Psoas muscle (tissue), 8 donors: ENCODE results near the gene PRAC2. TPM values are rescaled to one million over a fixed set of nuclear protein-coding genes. Genes with fewer than 3 reads are reported as not detected.

Source experiments
- ATAC-seq, 4 donors: fragments of 200-7000 bp; cut with Tn5 transposase; one replicate each; pipeline ENCODE4 v1.9.1; 2020; ENCODE audit warnings: moderate library complexity in 3 of 4, mild to moderate bottlenecking in 2 of 4
- DNase-seq, 2 donors: peaks; one replicate each; pipeline ENCODE4 v3.0.0-alpha.2; 2020
- H3K27ac ChIP-seq: fragments of 200-600 bp; one replicate; pipeline ENCODE4 v1.8.0; 2022
- H3K27me3 ChIP-seq, 3 donors: fragments of 200-600 bp in 1 of 3; one replicate each; pipeline versions ENCODE4 v1.6.1 to v1.8.0; 2013 to 2022; ENCODE audit warnings: low read length in 2 of 3, mild to moderate bottlenecking in 2 of 3, moderate library complexity in 1 of 3; ENCODE audit not compliant: insufficient read depth in 3 of 3
- H3K36me3 ChIP-seq, 2 donors: fragments of 200-600 bp in 1 of 2; one replicate each; pipeline versions ENCODE4 v1.6.1 to v1.8.0; 2013 to 2022; ENCODE audit warnings: low read depth in 1 of 2, mild to moderate bottlenecking in 1 of 2, moderate library complexity in 1 of 2; ENCODE audit not compliant: insufficient read depth in 1 of 2
- H3K4me1 ChIP-seq: fragments of 200-600 bp; one replicate; pipeline ENCODE4 v1.8.0; 2022
- H3K4me3 ChIP-seq: fragments of 200-600 bp; one replicate; pipeline ENCODE4 v1.8.0; 2022; ENCODE audit warnings: mild to moderate bottlenecking
- H3K9me3 ChIP-seq: fragments of 200-600 bp; one replicate; pipeline ENCODE4 v1.8.0; 2022
- CTCF ChIP-seq: fragments of 200-600 bp; IDR thresholded peaks from one replicate; pipeline ENCODE4 v1.8.0; 2022; ENCODE audit warnings: antibody characterized with exemption
- WGBS, 3 donors: extraction: QIAGEN DNeasy Blood & Tissue Kit; methylation state at CpG; one replicate each; pipeline versions ENCODE4 v1.1.6 to v1.1.7; 2013; 5-methylcytosine and 5-hydroxymethylcytosine counted together
- intact Hi-C, 2 donors: fragments of 100-400 bp; cut with DNase I; formaldehyde crosslinking; loops; one replicate each; pipeline versions ENCODE4 v1.11.0 to v1.14.2; 2022
- polyA plus RNA-seq, 3 donors: library from polyadenylated mRNA; stranded (reverse); fragments of 200-250 nt; gene quantifications; one replicate each; pipeline ENCODE4 v1.2.3, GENCODE V29; 2013
- total RNA-seq, 4 donors: library from RNA; stranded (reverse); fragmentation: NEBNext Ultra II Directional in 2 of 4; extraction: Animal tissue kit (Norgen Biotek cat#: 25700) in 2 of 4; gene quantifications; one replicate each; pipeline versions ENCODE4 v1.2.1 to v1.2.4, GENCODE V29; 2021 to 2023
- donor health status: healthy with polysubstance abuse.
- donor health status: DM: no; HTN: no; CAD: no; lungs with moderate emphysema.
- donor health status: Bipolar disorder and iron deficiency.
- donor health status: healthy.
- donor health status: DM: yes; HTN: yes; CAD: no.
- donor health status: DM: no; HTN: no; CAD: no.
- donor health status: DM: no; HTN: no; CAD: no.
- donor health status: DM: yes; HTN: yes; CAD: no.

The PRAC2 gene
- total and polyA plus RNA-seq, 7 donors = not detected

DNA sequence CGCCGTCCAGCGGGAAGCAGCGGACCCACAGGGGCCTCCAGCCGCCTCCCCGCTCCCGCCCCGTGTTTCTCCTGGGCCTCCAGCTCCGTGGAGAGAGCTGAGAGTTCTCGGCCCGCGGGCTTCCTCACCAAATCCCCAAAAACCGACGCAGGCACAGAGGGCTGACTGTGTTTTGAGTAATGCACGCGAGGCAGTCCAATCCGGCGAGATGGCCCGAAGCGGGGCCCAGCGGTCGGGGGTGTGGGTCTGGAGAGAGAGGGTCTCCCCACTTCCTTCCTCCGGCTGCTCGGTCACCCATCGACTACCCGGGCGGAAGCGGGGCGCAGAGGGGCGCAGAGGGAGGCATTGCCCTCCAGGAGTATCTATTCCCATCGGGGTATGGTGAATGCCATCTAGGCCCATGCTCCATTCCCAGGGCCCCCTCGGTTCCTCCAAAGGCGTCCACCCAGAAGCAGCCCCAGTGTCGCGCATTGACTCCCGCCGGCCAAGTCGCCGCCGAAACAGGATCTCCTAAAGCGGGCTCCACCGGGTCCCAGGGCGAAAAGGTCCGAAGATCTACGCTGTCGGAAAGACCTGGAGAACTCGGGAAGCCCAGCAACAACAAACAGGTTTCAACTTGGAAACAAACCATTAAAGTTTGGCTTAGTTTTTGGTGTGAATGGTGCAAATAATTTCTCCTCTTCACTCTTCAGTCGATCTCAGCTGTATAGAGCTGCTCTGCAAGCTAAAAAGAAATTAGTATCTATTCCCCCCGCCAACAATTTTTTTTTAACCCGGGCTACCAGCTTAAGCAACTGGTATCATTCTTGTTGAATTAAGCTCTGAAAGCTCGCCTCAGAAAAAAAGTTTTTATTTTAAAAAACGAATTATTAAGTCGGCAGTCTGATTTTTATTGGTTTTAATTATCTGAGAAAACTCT lies 24.7 kb downstream of the PRAC2 start:
- Histone ChIP-seq H3K36me3 (no peaks in the 10 kb centered on the region), H3K27ac (no peak overlapping the region), H3K4me3 (no peak overlapping the region), H3K4me1 (no peaks in the 10 kb centered on the region), H3K9me3 (no peaks in the 10 kb centered on the region), H3K27me3 (peaks cover 11 to 98% (median 32%) of the 10 kb centered on the region in 3 donors)
- WGBS, 3 donors = 7 to 9% (median 8%) methylated on average over 51 to 53 of the region's 53 CpGs
- intact Hi-C loops = no loop called here
- no peak for DNase-seq
- TF ChIP-seq CTCF = no peak
- ATAC-seq = no peak

DNA sequence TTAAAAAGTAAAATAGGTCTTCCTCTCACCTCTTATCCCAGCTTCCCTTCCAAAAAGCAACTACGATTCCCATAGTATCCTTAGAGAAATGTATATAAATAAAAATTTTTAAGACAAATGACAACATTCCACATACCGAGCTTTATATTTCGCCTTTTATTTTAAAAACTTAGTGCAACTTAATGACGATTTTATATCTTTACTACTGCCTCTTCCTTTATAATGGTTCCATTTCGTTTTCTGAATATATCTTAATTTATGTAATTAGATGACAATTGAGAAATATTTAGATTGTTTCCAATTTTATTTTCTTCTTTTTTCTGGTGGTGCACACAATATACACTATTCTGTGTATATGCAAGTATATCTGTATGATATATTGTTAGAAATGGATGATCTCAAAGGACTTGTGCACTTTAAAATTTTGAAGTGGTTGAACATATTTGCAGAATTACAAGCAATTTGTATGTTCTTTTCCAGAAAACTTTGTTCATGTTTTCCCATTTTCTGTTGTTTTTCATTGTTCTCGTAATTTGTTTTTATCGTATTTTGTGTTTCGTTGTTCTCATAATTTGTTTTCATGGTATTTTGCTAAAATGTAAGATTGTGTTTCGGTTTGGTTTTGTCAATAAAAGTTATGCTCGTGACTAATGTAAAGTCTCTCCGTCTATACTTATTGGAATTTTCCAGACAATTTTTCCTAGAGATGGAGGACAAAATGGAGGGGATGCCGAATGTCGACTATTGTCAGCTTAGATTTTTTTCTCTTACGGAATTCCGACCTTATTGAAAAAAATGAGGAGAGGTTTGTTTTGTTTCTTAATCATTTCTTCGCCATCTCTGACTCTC lies 26.0 kb downstream of the PRAC2 start:
- Histone ChIP-seq H3K4me3 (no peak overlapping the region), H3K9me3 (no peaks in the 10 kb centered on the region), H3K4me1 (no peaks in the 10 kb centered on the region), H3K36me3 (no peaks in the 10 kb centered on the region), H3K27ac (no peak overlapping the region), H3K27me3 (peaks cover 11 to 98% (median 37%) of the 10 kb centered on the region in 3 donors)
- intact Hi-C loops = no loop called here
- no peak for TF ChIP-seq CTCF
- DNase-seq = no peak
- no peak for ATAC-seq
- 25 to 30% (median 28%) methylated on average over 16 of the region's 16 CpGs for WGBS, 3 donors

- DNase-seq (no peak), ATAC-seq (no peak)
- no peak overlapping the region for H3K27ac ChIP-seq
- WGBS, 3 donors = 10 to 14% (median 10%) methylated on average over 32 of the region's 32 CpGs
- H3K36me3 ChIP-seq = no peaks in the 10 kb centered on the region
- H3K4me1 ChIP-seq = no peaks in the 10 kb centered on the region
- H3K9me3 ChIP-seq = no peaks in the 10 kb centered on the region
- intact Hi-C loops = no loop called here
- no peak overlapping the region for H3K4me3 ChIP-seq
- H3K27me3 ChIP-seq = peaks cover 11 to 98% (median 46%) of the 10 kb centered on the region in 3 donors
- TF ChIP-seq CTCF = no peak
Observed at GRCh38 chr17:48749621-48750553, 26.9 kb downstream of the PRAC2 start.

DNA sequence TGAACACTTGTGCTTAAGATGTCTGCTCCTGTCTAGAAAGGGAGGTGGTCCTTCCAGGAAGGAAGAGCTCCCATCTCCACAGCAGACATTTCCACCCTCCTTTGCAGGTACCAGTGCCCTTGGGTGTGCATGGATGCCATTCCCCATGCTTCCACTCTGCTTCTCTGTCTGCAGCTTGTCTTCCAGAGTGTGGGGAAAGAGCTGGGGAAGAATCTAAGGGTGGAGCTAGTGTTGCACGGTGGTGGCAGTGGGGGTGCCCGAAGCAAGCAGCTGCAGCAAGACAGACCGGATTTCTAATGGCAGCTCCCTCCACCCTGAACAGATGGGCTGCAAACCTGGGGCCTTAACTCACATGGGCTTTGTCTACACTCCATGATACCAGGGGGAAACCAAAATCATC lies 28.2 kb downstream of the PRAC2 start:
- peaks cover 14 to 98% (median 50%) of the 10 kb centered on the region in 3 donors for H3K27me3 ChIP-seq
- H3K4me1 ChIP-seq = no peaks in the 10 kb centered on the region
- no peak for ATAC-seq
- no peak for TF ChIP-seq CTCF
- no peak overlapping the region for H3K4me3 ChIP-seq
- WGBS, 3 donors = 2 to 6% (median 3%) methylated on average over 3 of the region's 3 CpGs
- no peak overlapping the region for H3K27ac ChIP-seq
- no peaks in the 10 kb centered on the region for H3K36me3 ChIP-seq
- intact Hi-C loops = no loop called here
- no peak for DNase-seq
- H3K9me3 ChIP-seq = no peaks in the 10 kb centered on the region
